A673 (cell line): Measurements from ENCODE around the gene NCAPG2.

Experiments
- CTCF ChIP-seq: fragments of 300-800, 200-600 bp; sonication (generic); conservative IDR thresholded peaks from 2 replicates; pipeline ENCODE4 v1.5.1; 2017; ENCODE audit warnings: low read depth, mild to moderate bottlenecking, antibody characterized with exemption, low read length, moderate library complexity, mixed read lengths
- EZH2 ChIP-seq: fragments of 200-600 bp; sonication (generic); IDR thresholded peaks from 2 replicates; pipeline ENCODE4 v1.6.1; 2017; ENCODE audit warnings: borderline replicate concordance, low read depth, mild to moderate bottlenecking, mixed read lengths, antibody characterized with exemption, low read length; ENCODE audit not compliant: poor library complexity, severe bottlenecking

GRCh38 chr7:158616050-158616449 is 88.6 kb downstream of the NCAPG2 start:
- TF ChIP-seq CTCF (no peak), EZH2 (no peak)
